Smooth muscle cell (in vitro differentiated cells): ENCODE data around the gene PAXIP1. TPM values are rescaled to one million over a fixed set of nuclear protein-coding genes. Genes with fewer than 3 reads are reported as not detected.

Experiments used
- DNase-seq: peaks from one replicate; lab custom pipeline; 2025; ENCODE audit not compliant: unreplicated experiment; lab: John Stamatoyannopoulos, UW
- H2AFZ ChIP-seq: fragments of 200-600 bp; sonication (generic); 2 replicates; pipeline ENCODE4 v1.6.0; 2016; ENCODE audit warnings: antibody characterized with exemption, low read depth, mild to moderate bottlenecking
- H3F3A ChIP-seq: fragments of 200-600 bp; sonication (generic); 2 replicates; pipeline ENCODE4 v1.6.0; 2017; ENCODE audit warnings: antibody characterized with exemption, low read depth
- H3K27ac ChIP-seq: fragments of 200-600 bp; sonication (generic); 2 replicates; pipeline ENCODE4 v1.5.1; 2016; ENCODE audit warnings: low read depth, mild to moderate bottlenecking
- H3K27me3 ChIP-seq: fragments of 200-600 bp; sonication (generic); 2 replicates; pipeline ENCODE4 v1.6.1; 2016; ENCODE audit warnings: low read depth, mild to moderate bottlenecking
- H3K36me3 ChIP-seq: fragments of 200-600 bp; sonication (generic); 2 replicates; pipeline ENCODE4 v1.5.1; 2016; ENCODE audit warnings: low read depth
- H3K4me1 ChIP-seq: fragments of 200-600 bp; sonication (generic); 2 replicates; pipeline ENCODE4 v1.5.1; 2016; ENCODE audit warnings: low read depth
- H3K4me2 ChIP-seq: fragments of 200-600 bp; sonication (generic); 2 replicates; pipeline ENCODE4 v1.6.0; 2016; ENCODE audit warnings: mild to moderate bottlenecking
- H3K4me3 ChIP-seq: fragments of 200-600 bp; sonication (generic); 2 replicates; pipeline ENCODE4 v1.5.1; 2016; ENCODE audit warnings: mild to moderate bottlenecking
- H3K79me2 ChIP-seq: fragments of 200-600 bp; sonication (generic); 2 replicates; pipeline ENCODE4 v1.6.0; 2016; ENCODE audit warnings: low read depth, mild to moderate bottlenecking
- H3K9ac ChIP-seq: fragments of 200-600 bp; sonication (generic); 2 replicates; pipeline ENCODE4 v1.6.0; 2016; ENCODE audit warnings: low read depth
- H3K9me3 ChIP-seq: fragments of 200-600 bp; sonication (generic); replicated peaks from 2 replicates; pipeline ENCODE4 v1.5.1; 2016; ENCODE audit warnings: low read depth
- H4K20me1 ChIP-seq: fragments of 200-600 bp; sonication (generic); 2 replicates; pipeline ENCODE4 v1.6.0; 2016; ENCODE audit warnings: low read depth
- CTCF ChIP-seq: fragments of 200-600 bp; sonication (generic); IDR thresholded peaks from 2 replicates; pipeline ENCODE4 v1.5.1; 2017; ENCODE audit warnings: borderline replicate concordance, mild to moderate bottlenecking, antibody characterized with exemption; ENCODE audit not compliant: insufficient read depth, poor library complexity, severe bottlenecking
- WGBS: methylation state at CpG from one replicate; pipeline ENCODE4 v1.1.7; 2016; ENCODE audit warnings: low lambda C conversion rate; 5-methylcytosine and 5-hydroxymethylcytosine counted together
- polyA plus RNA-seq: library from polyadenylated mRNA; unstranded; fragments of >200 nt; fragmentation: Nextera tagmentation; extraction: Ambion mirVana; gene quantifications from 2 replicates; pipeline ENCODE4 v1.2.1, GENCODE V29; 2016
- total RNA-seq: library from RNA; depleted of rRNA; stranded (reverse); fragments of >200 nt; gene quantifications from 2 replicates; pipeline ENCODE4 v1.2.3, GENCODE V29; 2014

PAXIP1 gene
- total and polyA plus RNA-seq, 2 experiments from 2014 or later = 1.8 to 7.1 TPM

DNA sequence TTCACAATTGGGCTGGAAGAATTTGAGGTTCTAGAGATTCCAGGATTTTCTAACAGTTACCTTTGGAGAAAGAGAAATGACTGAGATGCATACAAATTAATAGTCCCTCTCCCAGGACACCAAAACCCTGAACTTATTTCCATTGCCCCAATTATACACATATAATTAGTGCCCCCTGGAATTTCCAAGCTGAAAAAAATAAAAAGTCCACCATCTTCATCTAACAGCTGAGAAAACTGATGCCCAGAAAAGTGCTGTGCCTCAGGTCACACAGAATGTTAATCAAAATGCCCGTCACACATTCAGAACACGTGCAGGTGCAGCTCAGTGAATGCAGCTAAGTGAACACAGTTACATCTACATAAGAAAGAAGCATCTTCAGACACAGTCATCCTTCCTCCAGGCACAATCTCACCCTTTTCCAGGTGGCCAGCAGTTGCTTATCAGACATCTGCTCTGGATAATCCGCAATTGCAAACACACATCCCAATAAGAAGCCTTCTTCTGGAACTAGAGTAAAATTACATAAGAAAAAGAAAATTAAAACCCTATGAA lies 35.4 kb downstream of the PAXIP1 start:
- no peaks in the 10 kb centered on the region for H3K27me3 ChIP-seq
- H3K4me1 ChIP-seq = no peaks in the 10 kb centered on the region
- H3K79me2 ChIP-seq = no peaks in the 10 kb centered on the region
- no peak for DNase-seq
- no peak overlapping the region for H2AFZ ChIP-seq
- WGBS = 95% methylated on average over 3 of the region's 3 CpGs
- TF ChIP-seq CTCF = no peak
- no peaks in the 10 kb centered on the region for H3F3A ChIP-seq
- H3K27ac ChIP-seq = no peak overlapping the region
- H3K9me3 ChIP-seq = no peaks in the 10 kb centered on the region
- H4K20me1 ChIP-seq = peaks cover 9% of the 10 kb centered on the region
- H3K36me3 ChIP-seq = peaks cover 4% of the 10 kb centered on the region
- H3K4me3 ChIP-seq = no peak overlapping the region
- H3K9ac ChIP-seq = no peak overlapping the region
- H3K4me2 ChIP-seq = no peak overlapping the region

- Histone ChIP-seq H3K4me1 (no peaks in the 10 kb centered on the region), H3K27ac (no peak overlapping the region), H2AFZ (no peak overlapping the region), H3K27me3 (no peaks in the 10 kb centered on the region), H3K9ac (no peak overlapping the region), H3K4me3 (no peak overlapping the region), H3K9me3 (no peaks in the 10 kb centered on the region), H3K36me3 (peaks cover 20% of the 10 kb centered on the region), H3K4me2 (no peak overlapping the region), H3K79me2 (no peaks in the 10 kb centered on the region), H3F3A (no peaks in the 10 kb centered on the region), H4K20me1 (no peaks in the 10 kb centered on the region)
- no peak for TF ChIP-seq CTCF
- no peak for DNase-seq
- 82% methylated on average over 6 of the region's 6 CpGs for WGBS
Measured at GRCh38 chr7:154965014-154965413, 37.9 kb downstream of the PAXIP1 start.

DNA sequence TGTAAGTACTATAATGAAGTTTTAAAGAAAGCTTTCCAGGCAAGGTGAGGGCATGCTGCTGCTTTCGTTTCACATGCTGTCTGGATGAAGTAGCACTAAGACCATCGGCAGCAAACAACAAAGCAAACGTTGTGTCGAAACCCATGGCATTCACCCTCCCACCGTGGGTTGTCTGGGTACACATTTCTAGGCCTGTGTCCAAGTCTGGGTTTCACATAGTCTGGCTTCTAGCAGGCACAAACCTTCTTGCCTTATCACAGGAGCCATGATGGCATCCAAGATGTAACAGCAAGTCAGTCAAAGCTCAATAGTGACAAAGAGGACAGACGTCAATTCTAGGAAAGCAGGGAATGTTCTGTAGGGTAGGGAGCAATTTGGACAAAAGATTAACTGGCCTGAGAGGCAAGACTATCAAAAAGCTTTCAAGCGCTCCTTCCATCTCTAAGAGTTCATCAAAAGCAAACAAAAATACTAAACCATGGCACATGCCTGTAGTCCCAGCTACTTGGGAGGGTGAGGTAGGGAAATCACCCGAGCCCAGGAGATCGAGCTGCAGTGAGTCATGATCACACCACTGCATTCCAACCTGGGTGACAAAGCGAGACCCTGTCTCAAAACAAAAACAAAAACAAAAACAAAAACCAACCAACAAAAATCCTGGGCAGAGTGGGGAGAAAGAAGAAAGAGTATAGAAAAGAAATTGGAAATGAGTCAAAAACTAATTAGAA lies 42.7 kb downstream of the PAXIP1 start:
- 88% methylated on average over 10 of the region's 10 CpGs for WGBS
- no peak overlapping the region for H3K4me2 ChIP-seq
- no peaks in the 10 kb centered on the region for H3K4me1 ChIP-seq
- H3K27me3 ChIP-seq = no peaks in the 10 kb centered on the region
- no peaks in the 10 kb centered on the region for H4K20me1 ChIP-seq
- no peak overlapping the region for H3K9ac ChIP-seq
- H3F3A ChIP-seq = no peaks in the 10 kb centered on the region
- no peak overlapping the region for H3K27ac ChIP-seq
- H3K9me3 ChIP-seq = no peaks in the 10 kb centered on the region
- H3K79me2 ChIP-seq = no peaks in the 10 kb centered on the region
- H3K36me3 ChIP-seq = peaks cover 30% of the 10 kb centered on the region
- TF ChIP-seq CTCF = no peak
- H3K4me3 ChIP-seq = no peak overlapping the region
- no peak overlapping the region for H2AFZ ChIP-seq
- no peak for DNase-seq

DNA sequence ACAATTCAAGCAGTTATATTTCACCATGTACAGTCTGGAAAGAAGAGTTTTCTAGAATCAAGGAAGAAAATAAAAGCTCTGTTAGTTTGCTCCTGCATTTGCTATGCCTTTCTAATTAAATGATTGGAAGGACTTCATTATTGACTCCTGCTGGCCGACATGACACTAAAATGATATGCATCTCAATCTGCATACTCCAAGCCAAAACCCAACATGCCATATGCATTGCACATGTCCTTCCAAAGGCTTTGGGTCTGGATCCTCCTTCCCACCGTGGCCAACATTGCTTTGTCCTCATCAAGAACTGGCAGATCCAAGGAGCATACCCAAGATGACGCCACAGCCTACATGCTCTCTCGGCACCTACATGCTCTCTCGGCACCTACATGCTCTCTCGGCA lies 46.5 kb downstream of the PAXIP1 start:
- Histone ChIP-seq H3K79me2 (no peaks in the 10 kb centered on the region), H3K36me3 (peaks cover 25% of the 10 kb centered on the region), H3F3A (no peaks in the 10 kb centered on the region), H2AFZ (no peak overlapping the region), H3K9ac (no peak overlapping the region), H3K27me3 (no peaks in the 10 kb centered on the region), H3K4me1 (no peaks in the 10 kb centered on the region), H3K9me3 (no peaks in the 10 kb centered on the region), H3K4me3 (no peak overlapping the region), H3K27ac (no peak overlapping the region), H4K20me1 (no peaks in the 10 kb centered on the region), H3K4me2 (no peak overlapping the region)
- no peak for TF ChIP-seq CTCF
- no peak for DNase-seq
- 98% methylated on average over 6 of the region's 6 CpGs for WGBS
